ENCODE data around the gene METTL16. TPM values are rescaled to one million over a fixed set of nuclear protein-coding genes. Genes with fewer than 3 reads are reported as not detected.

Gene METTL16
- total RNA-seq, 1 donor = 14.8 TPM

GRCh38 chr17:2433696-2434095 is 78.0 kb downstream of the METTL16 start:
- Histone ChIP-seq H3K4me2 (ENCODE audit: insufficient read depth, low read length) (peak overlapping the region; percentile 20), H3K4me3 (ENCODE audit: insufficient read depth, low read length) (no peak overlapping the region), H3K9me3 (ENCODE audit: low read depth, low read length) (no peaks in the 10 kb centered on the region), H3K27ac (ENCODE audit: low read depth, low read length) (no peak overlapping the region), H3K36me3 (ENCODE audit: insufficient read depth, low read length) (peaks cover 29% of the 10 kb centered on the region), H4K20me1 (ENCODE audit: insufficient read depth, low read length) (no peaks in the 10 kb centered on the region), H3K79me2 (ENCODE audit: insufficient read depth, low read length) (no peaks in the 10 kb centered on the region), H3K27me3 (ENCODE audit: insufficient read depth, low read length) (no peaks in the 10 kb centered on the region), H3K4me1 (ENCODE audit: insufficient read depth, low read length) (no peaks in the 10 kb centered on the region), H2AFZ (ENCODE audit: low read length) (no peak overlapping the region)
- peak; percentile 52 for DNase-seq (ENCODE audit: insufficient read length, low spot score, missing footprints)
- TF ChIP-seq, protein P1, sequence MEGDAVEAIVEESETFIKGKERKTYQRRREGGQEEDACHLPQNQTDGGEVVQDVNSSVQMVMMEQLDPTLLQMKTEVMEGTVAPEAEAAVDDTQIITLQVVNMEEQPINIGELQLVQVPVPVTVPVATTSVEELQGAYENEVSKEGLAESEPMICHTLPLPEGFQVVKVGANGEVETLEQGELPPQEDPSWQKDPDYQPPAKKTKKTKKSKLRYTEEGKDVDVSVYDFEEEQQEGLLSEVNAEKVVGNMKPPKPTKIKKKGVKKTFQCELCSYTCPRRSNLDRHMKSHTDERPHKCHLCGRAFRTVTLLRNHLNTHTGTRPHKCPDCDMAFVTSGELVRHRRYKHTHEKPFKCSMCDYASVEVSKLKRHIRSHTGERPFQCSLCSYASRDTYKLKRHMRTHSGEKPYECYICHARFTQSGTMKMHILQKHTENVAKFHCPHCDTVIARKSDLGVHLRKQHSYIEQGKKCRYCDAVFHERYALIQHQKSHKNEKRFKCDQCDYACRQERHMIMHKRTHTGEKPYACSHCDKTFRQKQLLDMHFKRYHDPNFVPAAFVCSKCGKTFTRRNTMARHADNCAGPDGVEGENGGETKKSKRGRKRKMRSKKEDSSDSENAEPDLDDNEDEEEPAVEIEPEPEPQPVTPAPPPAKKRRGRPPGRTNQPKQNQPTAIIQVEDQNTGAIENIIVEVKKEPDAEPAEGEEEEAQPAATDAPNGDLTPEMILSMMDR (IDR thresholded peaks at IDR 0.05; ENCODE audit: extremely low read depth, low read depth, low read length) = no peak

GRCh38 chr17:2427910-2428309 is 83.8 kb downstream of the METTL16 start:
- Histone ChIP-seq H3K9me3 (ENCODE audit: low read depth, low read length) (no peaks in the 10 kb centered on the region), H3K27me3 (ENCODE audit: insufficient read depth, low read length) (no peaks in the 10 kb centered on the region), H3K4me1 (ENCODE audit: insufficient read depth, low read length) (peaks cover 10% of the 10 kb centered on the region), H2AFZ (ENCODE audit: low read length) (no peak overlapping the region), H3K36me3 (ENCODE audit: insufficient read depth, low read length) (peaks cover 4% of the 10 kb centered on the region), H3K4me3 (ENCODE audit: insufficient read depth, low read length) (no peak overlapping the region), H3K27ac (ENCODE audit: low read depth, low read length) (no peak overlapping the region), H3K79me2 (ENCODE audit: insufficient read depth, low read length) (no peaks in the 10 kb centered on the region), H3K4me2 (ENCODE audit: insufficient read depth, low read length) (no peak overlapping the region), H4K20me1 (ENCODE audit: insufficient read depth, low read length) (no peaks in the 10 kb centered on the region)
- no peak for DNase-seq (ENCODE audit: insufficient read length, low spot score, missing footprints)
- TF ChIP-seq, protein P1 (IDR thresholded peaks at IDR 0.05; ENCODE audit: extremely low read depth, low read depth, low read length) = no peak

- Histone ChIP-seq H3K27me3 (ENCODE audit: insufficient read depth, low read length) (no peaks in the 10 kb centered on the region), H3K36me3 (ENCODE audit: insufficient read depth, low read length) (no peaks in the 10 kb centered on the region), H3K4me2 (ENCODE audit: insufficient read depth, low read length) (peak overlapping the region; percentile 13), H3K9me3 (ENCODE audit: low read depth, low read length) (no peaks in the 10 kb centered on the region), H3K4me1 (ENCODE audit: insufficient read depth, low read length) (peaks cover 10% of the 10 kb centered on the region), H3K4me3 (ENCODE audit: insufficient read depth, low read length) (no peak overlapping the region), H3K27ac (ENCODE audit: low read depth, low read length) (no peak overlapping the region), H2AFZ (ENCODE audit: low read length) (no peak overlapping the region), H4K20me1 (ENCODE audit: insufficient read depth, low read length) (no peaks in the 10 kb centered on the region), H3K79me2 (ENCODE audit: insufficient read depth, low read length) (no peaks in the 10 kb centered on the region)
- no peak for DNase-seq (ENCODE audit: insufficient read length, low spot score, missing footprints)
- TF ChIP-seq, protein P1 (IDR thresholded peaks at IDR 0.05; ENCODE audit: extremely low read depth, low read depth, low read length) = no peak
These were observed 84.5 kb downstream of the METTL16 start for GRCh38 chr17:2427215-2427614.

- Histone ChIP-seq H4K20me1 (ENCODE audit: insufficient read depth, low read length) (no peaks in the 10 kb centered on the region), H3K27ac (ENCODE audit: low read depth, low read length) (no peak overlapping the region), H3K79me2 (ENCODE audit: insufficient read depth, low read length) (no peaks in the 10 kb centered on the region), H2AFZ (ENCODE audit: low read length) (no peak overlapping the region), H3K36me3 (ENCODE audit: insufficient read depth, low read length) (peaks cover 9% of the 10 kb centered on the region), H3K27me3 (ENCODE audit: insufficient read depth, low read length) (no peaks in the 10 kb centered on the region), H3K4me1 (ENCODE audit: insufficient read depth, low read length) (peaks cover 27% of the 10 kb centered on the region), H3K4me3 (ENCODE audit: insufficient read depth, low read length) (no peak overlapping the region), H3K9me3 (ENCODE audit: low read depth, low read length) (no peaks in the 10 kb centered on the region), H3K4me2 (ENCODE audit: insufficient read depth, low read length) (no peak overlapping the region)
- peak; percentile 13 for DNase-seq (ENCODE audit: insufficient read length, low spot score, missing footprints)
- TF ChIP-seq, protein P1 (IDR thresholded peaks at IDR 0.05; ENCODE audit: extremely low read depth, low read depth, low read length) = no peak
These were observed 88.4 kb downstream of the METTL16 start for GRCh38 chr17:2423271-2423670.

Data from osteoblast (primary cell).